Heart left ventricle (tissue), 16 donors: Measurements from ENCODE around the gene PIGM. TPM values are rescaled to one million over a fixed set of nuclear protein-coding genes. Genes with fewer than 3 reads are reported as not detected.
"Not testable (repeated sequence)": the region's sequence is repeated elsewhere in the genome, so short reads cannot be mapped to it uniquely, and the experiment has no call there.

ENCODE experiments used
- ATAC-seq, 4 donors: fragments of 200-7000 bp; cut with Tn5 transposase; one replicate each; pipeline ENCODE4 v1.9.1; 2020 to 2022; ENCODE audit warnings: moderate library complexity in 4 of 4, mild to moderate bottlenecking in 3 of 4, moderate number of reproducible peaks in 1 of 4
- DNase-seq, 5 donors: peaks; one replicate each; pipeline ENCODE4 v3.0.0-alpha.2; 2020
- H3K27ac ChIP-seq, 12 donors: fragments of 200-600 bp; sonication (generic) in 4 of 12; one replicate each; pipeline versions ENCODE4 v1.5.0 to v1.8.0; 2016 to 2022; ENCODE audit warnings: mild to moderate bottlenecking in 2 of 12
- H3K27me3 ChIP-seq, 9 donors: fragments of 200-600 bp; sonication (generic) in 2 of 9; one replicate each; pipeline versions ENCODE4 v1.5.1 to v1.8.0; 2016 to 2022; ENCODE audit warnings: mild to moderate bottlenecking in 3 of 9
- H3K36me3 ChIP-seq, 9 donors: fragments of 200-600 bp; sonication (generic) in 2 of 9; one replicate each; pipeline versions ENCODE4 v1.5.0 to v1.8.0; 2018 to 2022; ENCODE audit warnings: mild to moderate bottlenecking in 2 of 9
- H3K4me1 ChIP-seq, 12 donors: fragments of 200-600 bp; sonication (generic) in 4 of 12; one replicate each; pipeline versions ENCODE4 v1.5.0 to v1.8.0; 2016 to 2022; ENCODE audit warnings: mild to moderate bottlenecking in 3 of 12
- H3K4me3 ChIP-seq, 12 donors: fragments of 200-600 bp; sonication (generic) in 4 of 12; one replicate each; pipeline versions ENCODE4 v1.5.0 to v1.8.0; 2017 to 2022; ENCODE audit warnings: mild to moderate bottlenecking in 9 of 12, moderate library complexity in 4 of 12
- H3K9me3 ChIP-seq, 12 donors: fragments of 200-600 bp; sonication (generic) in 4 of 12; one replicate each; pipeline versions ENCODE4 v1.5.0 to v1.8.0; 2016 to 2022; ENCODE audit warnings: mild to moderate bottlenecking in 1 of 12
- POLR2A ChIP-seq, 2 donors: fragments of 450-650 bp; IDR thresholded peaks; one replicate each; pipeline ENCODE4 v1.6.1; 2017; ENCODE audit warnings: antibody characterized with exemption in 2 of 2, mild to moderate bottlenecking in 2 of 2, moderate library complexity in 2 of 2
- WGBS, 4 donors: extraction: QIAGEN DNeasy Blood & Tissue Kit in 2 of 4; methylation state at CpG; one replicate each; pipeline versions ENCODE4 v1.1.5 to v1.1.7; 2013 to 2018; 5-methylcytosine and 5-hydroxymethylcytosine counted together
- intact Hi-C, 10 donors: fragments of 100-400 bp; cut with DNase I; formaldehyde crosslinking; loops; one replicate each; pipeline versions ENCODE4 v1.11.1 to v1.14.2; 2022
- polyA plus RNA-seq, 2 donors: library from polyadenylated mRNA; stranded (reverse); fragments of 200-250 nt; gene quantifications; one replicate each; pipeline ENCODE4 v1.2.3, GENCODE V29; 2013
- total RNA-seq, 9 donors: library from RNA; depleted of rRNA in 2 of 9; stranded (reverse); fragments of >200 nt in 2 of 9; fragmentation: NEBNext Ultra II Directional in 3 of 9; extraction: Animal tissue kit (Norgen Biotek cat#: 25700) in 3 of 9; gene quantifications; one replicate each; pipeline versions ENCODE4 v1.1.0 to v1.2.4, GENCODE V29; 2016 to 2023
- TF ChIP-seq, protein P1 (sequence below), 12 donors: fragments of 200-600 bp; sonication (generic) in 4 of 12; IDR thresholded peaks; one replicate each; pipeline versions ENCODE4 v1.5.0 to v1.8.0; 2018 to 2022; ENCODE audit warnings: antibody characterized with exemption in 12 of 12, mild to moderate bottlenecking in 5 of 12
- donor health status: ischemic (EF 13 %, LVEDD 7.1; RV severe dilation, severe dysfunction).
- donor health status: healthy with polysubstance abuse.
- donor health status: DM: no; HTN: yes; CAD: no.
- donor health status: DM: no; HTN: no; CAD: no.
- donor health status: ischemic (EF 25% LVEDD 6.9; RV normal size, moderate dysfunction).
- donor health status: ischemic (EF 25% LVEDD 5.7; RV mildly dilated, moderate dysfunction).
- donor health status: healthy.
- donor health status: DM: yes; HTN: yes; CAD: no.
- donor health status: ischemic (EF 35%, LVEDD 5.7; RV mildly dilated, moderate dysfunction).
- donor health status: nonischemic (EF 11% LVEDD 7.7; RV severe dilation, severe dysfunction).
- donor health status: DM: yes; HTN: yes; CAD: no.
- donor health status: PGD.
- donor health status: ischemic (EF 29% LVEDD 5.4; RV normal size, mild dysfunction).
- donor health status: nonischemic (EF 23%, LVEDD 6.1; RV moderate dilation, normal function).

The PIGM gene
- total and polyA plus RNA-seq, 11 donors, result 1.6 to 4.1 (median 2.3) TPM

DNA sequence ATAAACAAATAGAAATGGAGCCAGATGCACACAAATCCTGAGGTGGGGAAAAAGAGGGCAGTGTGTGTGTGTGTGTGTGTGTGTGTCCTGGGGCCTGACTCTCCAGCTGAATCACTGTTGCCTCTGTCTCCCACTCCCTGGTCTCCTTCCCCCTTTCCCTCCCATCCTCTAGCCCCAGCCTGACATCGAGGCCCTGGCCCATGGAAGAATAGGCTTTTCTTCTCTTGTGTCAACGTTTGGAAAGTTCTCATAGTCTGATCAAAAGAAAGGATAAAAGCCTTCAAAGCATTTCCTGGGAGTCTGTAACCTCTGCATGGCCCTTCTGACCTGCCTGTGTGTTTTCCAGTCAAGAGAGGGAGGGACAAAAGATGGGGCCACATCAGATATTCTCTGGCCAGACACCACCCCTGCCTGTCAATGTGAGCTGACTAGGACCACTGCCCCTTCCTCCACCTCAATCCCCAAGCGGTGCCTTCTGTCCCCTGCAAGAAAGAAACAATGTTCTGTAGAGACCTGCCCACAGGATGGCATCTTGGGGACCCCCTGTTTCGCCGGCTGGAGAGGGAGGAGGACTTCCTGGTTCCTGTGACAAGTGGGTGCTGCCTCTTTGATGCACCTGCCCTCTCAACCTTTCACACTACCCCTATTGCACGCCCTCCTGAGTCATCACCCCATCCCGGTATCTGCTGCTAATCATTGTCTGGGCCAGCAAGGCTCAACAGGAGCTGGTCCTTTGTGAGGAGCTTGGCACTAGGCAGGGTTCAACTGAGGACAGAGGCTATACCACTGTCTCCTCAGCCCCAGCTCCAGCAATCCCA is 22.0 kb upstream of the PIGM start:
- 61 to 72% (median 68%) methylated on average over 7 of the region's 7 CpGs for WGBS, 4 donors
- TF ChIP-seq POLR2A (IDR thresholded peaks at IDR 0.05), result no peak
- TF ChIP-seq, protein P1, sequence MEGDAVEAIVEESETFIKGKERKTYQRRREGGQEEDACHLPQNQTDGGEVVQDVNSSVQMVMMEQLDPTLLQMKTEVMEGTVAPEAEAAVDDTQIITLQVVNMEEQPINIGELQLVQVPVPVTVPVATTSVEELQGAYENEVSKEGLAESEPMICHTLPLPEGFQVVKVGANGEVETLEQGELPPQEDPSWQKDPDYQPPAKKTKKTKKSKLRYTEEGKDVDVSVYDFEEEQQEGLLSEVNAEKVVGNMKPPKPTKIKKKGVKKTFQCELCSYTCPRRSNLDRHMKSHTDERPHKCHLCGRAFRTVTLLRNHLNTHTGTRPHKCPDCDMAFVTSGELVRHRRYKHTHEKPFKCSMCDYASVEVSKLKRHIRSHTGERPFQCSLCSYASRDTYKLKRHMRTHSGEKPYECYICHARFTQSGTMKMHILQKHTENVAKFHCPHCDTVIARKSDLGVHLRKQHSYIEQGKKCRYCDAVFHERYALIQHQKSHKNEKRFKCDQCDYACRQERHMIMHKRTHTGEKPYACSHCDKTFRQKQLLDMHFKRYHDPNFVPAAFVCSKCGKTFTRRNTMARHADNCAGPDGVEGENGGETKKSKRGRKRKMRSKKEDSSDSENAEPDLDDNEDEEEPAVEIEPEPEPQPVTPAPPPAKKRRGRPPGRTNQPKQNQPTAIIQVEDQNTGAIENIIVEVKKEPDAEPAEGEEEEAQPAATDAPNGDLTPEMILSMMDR (IDR thresholded peaks at IDR 0.05), result no peak
- H3K4me3 ChIP-seq, result no peak overlapping the region
- ATAC-seq (no peak), DNase-seq (no peak)
- no peak overlapping the region for H3K27ac ChIP-seq
- intact Hi-C loops, result no loop called here
- H3K36me3 ChIP-seq, result no peaks in the 10 kb centered on the region
- H3K4me1 ChIP-seq, result no peaks in the 10 kb centered on the region
- H3K27me3 ChIP-seq, result peaks cover 0 to 29% (median 0%) of the 10 kb centered on the region in 9 donors
- no peaks in the 10 kb centered on the region for H3K9me3 ChIP-seq

- H3K36me3 ChIP-seq, result no peaks in the 10 kb centered on the region
- H3K9me3 ChIP-seq, result no peaks in the 10 kb centered on the region
- intact Hi-C loops, result no loop called here
- DNase-seq (no peak), ATAC-seq (no peak)
- H3K27ac ChIP-seq, result no peak overlapping the region
- TF ChIP-seq, protein P1 (IDR thresholded peaks at IDR 0.05), result no peak
- TF ChIP-seq POLR2A (IDR thresholded peaks at IDR 0.05), result no peak
- no peaks in the 10 kb centered on the region for H3K4me1 ChIP-seq
- peaks cover 0 to 29% (median 0%) of the 10 kb centered on the region in 9 donors for H3K27me3 ChIP-seq
- H3K4me3 ChIP-seq, result no peak overlapping the region
- WGBS, 4 donors, result 71 to 73% (median 71%) methylated on average over 6 of the region's 6 CpGs
These were observed 21.1 kb upstream of the PIGM start for GRCh38 chr1:160052936-160053335.

- WGBS, 4 donors, result 66 to 90% (median 81%) methylated on average over 1 of the region's 1 CpG
- intact Hi-C loops, result no loop called here
- Histone ChIP-seq H3K4me1 (peaks cover 0 to 14% (median 8%) of the 10 kb centered on the region in 12 donors), H3K4me3 (no peak overlapping the region), H3K27ac (no peak overlapping the region), H3K9me3 (no peaks in the 10 kb centered on the region), H3K27me3 (peaks cover 0 to 31% (median 0%) of the 10 kb centered on the region in 9 donors), H3K36me3 (no peaks in the 10 kb centered on the region)
- ATAC-seq (no peak), DNase-seq (no peak)
- TF ChIP-seq, protein P1 (IDR thresholded peaks at IDR 0.05), result no peak
- no peak for TF ChIP-seq POLR2A (IDR thresholded peaks at IDR 0.05)
These were observed 18.8 kb upstream of the PIGM start for GRCh38 chr1:160050619-160051018.

DNA sequence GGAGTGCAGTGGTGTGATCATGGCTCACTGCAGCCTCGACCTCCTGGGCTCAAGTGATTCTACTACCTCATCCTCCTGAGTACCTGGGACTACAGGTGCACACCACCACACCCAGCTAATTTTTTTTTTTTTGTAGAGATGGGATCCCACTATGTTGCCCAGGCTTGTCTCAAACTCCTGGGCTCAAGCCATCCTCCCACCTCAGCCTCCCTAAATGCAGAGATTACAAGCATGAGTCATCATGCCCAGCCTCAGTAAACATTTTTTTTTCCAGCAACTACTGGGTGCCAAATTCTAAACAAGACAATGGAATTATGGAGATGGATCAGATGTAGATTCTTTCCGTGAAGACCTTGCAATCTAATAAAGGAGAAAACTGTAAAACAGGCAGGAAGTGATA is 18.4 kb upstream of the PIGM start:
- DNase-seq, intact Hi-C loops, H3K4me3 ChIP-seq, ATAC-seq, H3K27ac ChIP-seq, H3K9me3 ChIP-seq, H3K36me3 ChIP-seq: not testable (repeated sequence)
- Histone ChIP-seq H3K27me3 (peaks cover 0 to 31% (median 0%) of the 10 kb centered on the region in 9 donors), H3K4me1 (peaks cover 0 to 14% (median 8%) of the 10 kb centered on the region in 12 donors)
- 65 to 77% (median 71%) methylated on average over 2 of the region's 2 CpGs for WGBS, 4 donors
